HG03520 (cell line): Measurements from ENCODE around the gene DGKD.
"Not testable (repeated sequence)": the region's sequence is repeated elsewhere in the genome, so short reads cannot be mapped to it uniquely, and the experiment has no call there.

ENCODE experiments used
- ATAC-seq: cut with Tn5 transposase; IDR thresholded peaks from one replicate; pipeline ENCODE4 v1.9.1; 2021; ENCODE audit warnings: mild to moderate bottlenecking, moderate library complexity; ENCODE audit not compliant: unreplicated experiment

Gene DGKD

GRCh38 chr2:233358947-233359346 lies 4.7 kb downstream of the DGKD start:
- no peak for ATAC-seq

GRCh38 chr2:233359823-233360222 lies 5.5 kb downstream of the DGKD start:
- no peak for ATAC-seq

GRCh38 chr2:233360771-233361176 lies 6.5 kb downstream of the DGKD start:
- ATAC-seq = no peak

- ATAC-seq = no peak
Observed at GRCh38 chr2:233361297-233361696, 7.0 kb downstream of the DGKD start.

GRCh38 chr2:233362742-233363141 lies 8.4 kb downstream of the DGKD start:
- ATAC-seq = no peak

GRCh38 chr2:233363744-233364235 lies 9.5 kb downstream of the DGKD start:
- ATAC-seq = peak; percentile 44

- no peak for ATAC-seq
Observed at GRCh38 chr2:233365861-233366520, 11.7 kb downstream of the DGKD start.

- ATAC-seq = no peak
Observed at GRCh38 chr2:233367586-233367985, 13.3 kb downstream of the DGKD start.

- ATAC-seq = no peak
Observed at GRCh38 chr2:233368756-233369155, 14.5 kb downstream of the DGKD start.

GRCh38 chr2:233369462-233369861 lies 15.2 kb downstream of the DGKD start:
- ATAC-seq = no peak

- ATAC-seq = no peak
Observed at GRCh38 chr2:233369897-233370685, 15.8 kb downstream of the DGKD start.

- ATAC-seq = no peak
Observed at GRCh38 chr2:233371641-233372040, 17.3 kb downstream of the DGKD start.

- no peak for ATAC-seq
Observed at GRCh38 chr2:233372855-233373254, 18.6 kb downstream of the DGKD start.

GRCh38 chr2:233373316-233373715 lies 19.0 kb downstream of the DGKD start:
- no peak for ATAC-seq

- ATAC-seq = not testable (repeated sequence)
Observed at GRCh38 chr2:233374776-233375175, 20.5 kb downstream of the DGKD start.

GRCh38 chr2:233375490-233376314 lies 21.4 kb downstream of the DGKD start:
- no peak for ATAC-seq

GRCh38 chr2:233379034-233379433 lies 24.7 kb downstream of the DGKD start:
- no peak for ATAC-seq

- ATAC-seq = no peak
Observed at GRCh38 chr2:233379441-233379840, 25.1 kb downstream of the DGKD start.

GRCh38 chr2:233380132-233380895 lies 26.0 kb downstream of the DGKD start:
- no peak for ATAC-seq

GRCh38 chr2:233380995-233381637 lies 26.8 kb downstream of the DGKD start:
- no peak for ATAC-seq
